Chondrocyte (in vitro differentiated cells): Measurements from ENCODE around the gene CTCF. TPM values are rescaled to one million over a fixed set of nuclear protein-coding genes. Genes with fewer than 3 reads are reported as not detected.

Experiments
- total RNA-seq: library from RNA; stranded (reverse); gene quantifications from 3 replicates; pipeline ENCODE4 v1.2.1, GENCODE V29; 2021

Gene CTCF
- total RNA-seq, 1 donor from 2014 or later: 31.2 TPM

Other genes starting within 250 kb of the CTCF start
- gene KCTD19, start 235.8 kb upstream of the CTCF start, total RNA-seq: not detected in 3 replicates
- 0.20 TPM in 1 of 3 replicates, not detected in the others for gene LRRC36, start 235.7 kb upstream of the CTCF start, total RNA-seq
- gene TPPP3, start 169.0 kb upstream of the CTCF start, total RNA-seq: 2.7 to 3.6 TPM (median 3.3 TPM) in 3 replicates
- 11.8 to 15.0 TPM (median 12.2 TPM) in 3 replicates for gene ZDHHC1, start 146.0 kb upstream of the CTCF start, total RNA-seq
- gene HSD11B2, start 131.4 kb upstream of the CTCF start, total RNA-seq: 0.20 to 0.77 TPM in 2 of 3 replicates, not detected in the other
- gene ATP6V0D1, start 81.4 kb upstream of the CTCF start, total RNA-seq: 83.8 to 89.8 TPM (median 85.5 TPM) in 3 replicates
- not detected in 3 replicates for gene AGRP, start 79.0 kb upstream of the CTCF start, total RNA-seq
- 52.0 to 99.1 TPM (median 97.6 TPM) in 3 replicates for gene RIPOR1, start 33.7 kb upstream of the CTCF start, total RNA-seq
- gene CARMIL2, start 82.6 kb downstream of the CTCF start, total RNA-seq: 0.97 to 1.8 TPM (median 1.5 TPM) in 3 replicates
- gene ACD, start 97.7 kb downstream of the CTCF start, total RNA-seq: 16.2 to 18.0 TPM (median 17.2 TPM) in 3 replicates
- 2.5 to 3.5 TPM (median 3.3 TPM) in 3 replicates for gene PARD6A, start 98.4 kb downstream of the CTCF start, total RNA-seq
- 6.2 to 9.2 TPM (median 6.4 TPM) in 3 replicates for gene ENKD1, start 104.2 kb downstream of the CTCF start, total RNA-seq
- 0.82 to 3.1 TPM (median 0.85 TPM) in 3 replicates for gene C16orf86, start 104.3 kb downstream of the CTCF start, total RNA-seq
- 14.4 to 22.4 TPM (median 16.3 TPM) in 3 replicates for gene GFOD2, start 156.8 kb downstream of the CTCF start, total RNA-seq
- 13.4 to 16.8 TPM (median 14.4 TPM) in 3 replicates for gene RANBP10, start 244.0 kb downstream of the CTCF start, total RNA-seq
- 1.8 to 3.1 TPM (median 2.3 TPM) in 3 replicates for gene TSNAXIP1, start 244.4 kb downstream of the CTCF start, total RNA-seq